Measurements from ENCODE around the gene SEC11C.
"Not testable (repeated sequence)": the region's sequence is repeated elsewhere in the genome, so short reads cannot be mapped to it uniquely, and the experiment has no call there.

Gene SEC11C

DNA sequence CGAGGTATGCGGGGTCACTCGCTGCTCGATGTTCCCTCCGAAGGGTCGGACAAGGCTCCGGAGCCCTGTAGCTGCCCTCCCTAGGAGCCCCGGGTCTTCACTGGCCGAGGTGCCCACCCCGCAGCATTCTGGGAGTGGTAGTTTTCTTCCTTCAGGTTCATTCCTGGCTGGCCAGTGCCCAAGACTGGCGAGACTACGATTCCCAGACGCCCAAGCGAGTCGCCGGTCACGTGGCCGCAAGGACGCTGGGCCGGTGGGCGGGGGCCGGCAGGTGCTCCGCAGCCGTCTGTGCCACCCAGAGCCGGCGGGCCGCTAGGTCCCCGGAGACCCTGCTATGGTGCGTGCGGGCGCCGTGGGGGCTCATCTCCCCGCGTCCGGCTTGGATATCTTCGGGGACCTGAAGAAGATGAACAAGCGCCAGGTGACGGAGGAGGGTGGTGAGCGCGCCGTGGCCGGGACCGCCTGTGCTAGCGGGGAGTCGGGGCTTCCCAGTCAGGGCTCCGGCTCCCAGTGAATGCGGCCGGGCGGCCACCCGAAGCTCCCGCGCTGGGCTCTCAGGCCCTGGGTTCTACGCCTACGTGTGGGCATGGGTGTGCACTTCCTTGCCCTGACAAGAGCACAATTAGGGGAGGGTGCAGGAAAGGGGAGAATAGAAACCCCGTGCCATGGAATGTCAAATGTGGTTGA is at the start of gene SEC11C:
SEC11C (plus strand) TSS at position 270 of the 687 bp plus-strand sequence; CDS start at position 335, 65 bp downstream.
- DNase-seq (ENCODE audit: low read depth in 2 of 2), result peak; percentile 91 to 92

GRCh38 chr18:59090966-59091603 is 48.6 kb upstream of the SEC11C start:
- DNase-seq (ENCODE audit: low read depth in 2 of 2), result no peak

DNA sequence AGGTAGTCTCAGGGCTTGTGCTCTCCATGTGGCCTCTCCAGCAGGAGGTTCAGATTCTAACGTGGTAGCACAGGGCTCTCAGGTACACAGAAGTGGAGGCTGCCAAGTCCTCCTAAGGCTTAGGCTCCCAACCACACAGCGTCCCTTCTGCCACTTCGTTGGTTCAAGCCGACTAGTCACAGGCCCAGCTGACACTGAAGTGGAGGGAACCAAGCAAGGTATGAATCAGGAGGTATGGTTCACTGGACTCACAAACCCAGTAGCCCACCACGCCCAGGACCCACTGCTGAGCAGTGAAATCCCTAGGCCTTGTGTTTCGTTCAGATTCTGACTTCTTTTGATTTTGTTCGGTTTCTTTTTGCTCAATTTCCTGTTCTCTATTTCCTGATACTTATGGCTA is 46.0 kb upstream of the SEC11C start:
- no peak for DNase-seq (ENCODE audit: low read depth in 2 of 2)

DNA sequence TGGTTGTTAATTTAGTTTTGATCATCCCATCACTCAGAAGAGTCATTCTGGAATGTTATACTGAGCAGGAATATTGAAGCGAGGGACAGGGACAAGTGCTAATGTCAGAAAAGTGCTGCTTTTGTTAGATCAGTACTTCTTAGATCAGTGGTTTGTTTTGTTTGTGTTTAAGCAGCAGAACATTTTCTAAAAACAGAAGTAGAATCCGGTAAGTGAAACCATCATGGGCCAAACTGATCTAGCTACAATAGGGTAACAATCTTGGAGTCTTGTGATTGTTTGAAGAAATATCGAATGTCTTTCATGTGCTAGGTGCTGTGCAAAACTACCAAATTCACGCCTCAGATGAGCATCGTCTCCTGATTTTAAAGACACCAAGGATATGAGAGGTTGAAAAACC is 45.1 kb upstream of the SEC11C start:
- no peak for DNase-seq (ENCODE audit: low read depth in 2 of 2)

DNA sequence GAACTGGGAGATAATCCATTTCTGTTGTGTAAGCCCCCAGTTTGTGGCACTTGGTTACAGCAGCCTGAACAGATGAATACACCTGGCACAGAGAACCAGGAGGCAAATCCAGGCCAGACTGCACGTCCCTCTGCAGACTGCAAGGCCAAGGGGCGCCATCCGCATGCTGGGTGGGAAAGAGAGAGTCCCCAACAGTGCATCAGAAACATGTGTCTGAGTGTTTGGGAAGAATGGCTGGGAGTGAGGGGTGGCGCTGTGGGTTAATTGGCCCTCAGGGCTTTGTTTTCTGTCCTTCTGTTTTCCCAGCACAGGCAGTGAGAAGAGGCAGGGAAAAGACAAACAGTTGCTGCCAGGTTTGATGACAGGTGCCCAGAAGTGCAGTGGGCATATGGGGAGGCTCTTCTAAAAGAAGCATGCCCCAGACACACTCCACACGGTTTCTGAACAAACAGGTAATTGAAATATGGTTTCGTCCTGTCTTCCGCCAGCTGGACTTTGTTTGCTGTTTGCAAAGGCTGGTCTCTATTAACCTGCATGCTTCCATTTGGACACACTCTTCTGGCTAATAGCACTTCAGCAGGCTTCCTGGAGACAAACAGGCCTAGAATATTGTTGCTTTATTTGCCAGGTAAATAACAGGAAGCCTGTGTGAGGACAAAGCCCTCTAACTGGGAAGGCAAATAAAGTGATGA is 43.4 kb upstream of the SEC11C start:
- DNase-seq (ENCODE audit: low read depth in 2 of 2), result no peak

- DNase-seq (ENCODE audit: low read depth in 2 of 2), result no peak
Measured at GRCh38 chr18:59101830-59102414, 37.8 kb upstream of the SEC11C start.

DNA sequence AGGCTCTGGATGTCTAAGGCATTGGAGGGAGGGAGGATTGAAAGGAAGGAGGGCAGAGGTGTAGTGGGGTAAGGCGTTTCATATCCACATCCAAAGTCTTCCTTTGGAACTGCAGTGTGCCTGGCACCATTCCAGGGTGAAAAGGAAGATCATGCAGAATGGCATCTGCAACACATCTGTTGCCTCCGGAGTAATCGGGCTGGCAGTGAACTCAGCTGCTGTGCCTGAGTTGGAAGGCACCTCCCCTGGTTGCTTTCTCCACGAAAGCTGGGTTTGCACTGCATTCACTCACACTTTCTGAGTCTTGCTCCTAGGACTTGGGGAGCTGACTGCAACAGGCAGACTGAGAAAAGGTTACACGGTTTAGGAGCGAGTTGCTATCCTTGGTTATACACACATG is 30.3 kb upstream of the SEC11C start:
- DNase-seq (ENCODE audit: low read depth in 2 of 2), result peak; percentile 4 to 10

- peak in 1 of 2 experiments; percentile 3 for DNase-seq (ENCODE audit: low read depth in 2 of 2)
Measured at GRCh38 chr18:59114160-59114559, 25.5 kb upstream of the SEC11C start.

DNA sequence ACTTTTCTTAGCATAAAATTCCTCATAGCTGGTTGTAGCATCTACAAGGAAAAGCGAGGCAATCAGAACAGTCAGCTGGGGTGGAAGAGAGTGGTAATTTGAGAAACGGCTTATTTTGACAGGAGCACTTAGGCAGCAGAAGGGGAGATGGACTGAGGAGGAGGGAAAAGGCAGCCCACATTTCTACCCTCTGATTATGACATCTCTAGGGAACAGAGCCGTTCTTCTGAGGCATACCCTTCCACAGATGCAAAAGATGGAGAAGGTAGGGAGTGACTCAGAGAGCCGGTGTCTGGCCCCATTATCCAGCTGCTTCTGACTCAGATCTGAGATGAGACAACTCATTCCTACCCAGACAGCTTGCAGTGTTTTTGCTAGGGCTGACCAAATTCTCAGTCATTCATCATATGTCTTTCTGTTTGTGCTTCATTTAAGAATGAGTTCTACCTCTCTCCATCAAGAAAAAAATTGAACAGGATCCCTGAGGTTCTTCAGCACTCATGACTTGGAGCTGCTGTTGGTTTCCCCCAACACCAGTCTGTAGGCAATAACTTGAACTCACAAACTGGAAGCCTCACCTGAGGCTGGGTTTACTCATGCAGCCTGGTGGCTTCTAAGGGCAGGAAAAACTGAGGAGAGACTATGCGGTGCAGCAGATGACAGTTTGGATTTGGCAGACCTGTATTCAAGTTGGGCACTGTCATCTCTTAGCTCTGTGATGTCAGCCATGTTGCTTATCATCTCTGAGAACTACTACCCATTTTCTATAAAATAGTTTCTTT is 15.9 kb upstream of the SEC11C start:
- peak; percentile 87 to 88 for DNase-seq (ENCODE audit: low read depth in 2 of 2)

- DNase-seq (ENCODE audit: low read depth in 2 of 2), result no peak
Measured at GRCh38 chr18:59124370-59124704, 15.3 kb upstream of the SEC11C start.

GRCh38 chr18:59127047-59127446 is 12.6 kb upstream of the SEC11C start:
- no peak for DNase-seq (ENCODE audit: low read depth in 2 of 2)

DNA sequence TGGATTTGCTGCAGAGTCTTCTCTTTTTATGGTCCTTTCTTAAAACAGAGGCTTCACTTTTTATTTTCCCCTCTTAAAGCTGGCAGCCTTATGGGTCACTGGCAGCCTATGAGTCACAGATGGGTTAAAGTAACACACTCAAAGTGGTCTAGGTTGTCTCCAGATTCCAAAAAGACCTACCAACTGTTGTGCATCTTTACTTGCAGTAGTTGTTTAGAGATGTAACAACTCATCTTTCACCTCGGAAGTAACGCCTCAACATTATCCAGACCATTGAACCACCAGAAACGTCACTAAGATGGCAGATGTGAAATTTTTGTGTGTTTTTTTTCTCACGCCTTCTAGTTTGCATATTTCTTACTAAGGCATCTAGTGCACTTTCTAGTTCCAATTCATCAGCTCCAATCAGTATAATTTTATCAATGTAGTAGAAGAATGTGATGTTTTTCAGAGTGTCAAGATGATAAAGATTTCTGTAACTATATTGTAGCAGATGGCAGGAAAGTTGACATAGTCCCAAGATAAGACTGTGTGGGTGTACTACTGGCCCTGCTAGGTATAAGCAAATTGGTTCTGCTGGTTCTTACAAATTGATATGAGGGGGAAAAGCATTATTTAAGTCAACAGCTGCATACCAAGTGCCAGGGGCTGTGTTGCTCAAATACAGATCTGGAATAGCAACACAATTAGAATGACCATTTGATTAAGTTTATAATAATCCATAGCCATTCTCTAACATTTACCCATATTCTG is 9.6 kb upstream of the SEC11C start:
- no peak for DNase-seq (ENCODE audit: low read depth in 2 of 2)

DNA sequence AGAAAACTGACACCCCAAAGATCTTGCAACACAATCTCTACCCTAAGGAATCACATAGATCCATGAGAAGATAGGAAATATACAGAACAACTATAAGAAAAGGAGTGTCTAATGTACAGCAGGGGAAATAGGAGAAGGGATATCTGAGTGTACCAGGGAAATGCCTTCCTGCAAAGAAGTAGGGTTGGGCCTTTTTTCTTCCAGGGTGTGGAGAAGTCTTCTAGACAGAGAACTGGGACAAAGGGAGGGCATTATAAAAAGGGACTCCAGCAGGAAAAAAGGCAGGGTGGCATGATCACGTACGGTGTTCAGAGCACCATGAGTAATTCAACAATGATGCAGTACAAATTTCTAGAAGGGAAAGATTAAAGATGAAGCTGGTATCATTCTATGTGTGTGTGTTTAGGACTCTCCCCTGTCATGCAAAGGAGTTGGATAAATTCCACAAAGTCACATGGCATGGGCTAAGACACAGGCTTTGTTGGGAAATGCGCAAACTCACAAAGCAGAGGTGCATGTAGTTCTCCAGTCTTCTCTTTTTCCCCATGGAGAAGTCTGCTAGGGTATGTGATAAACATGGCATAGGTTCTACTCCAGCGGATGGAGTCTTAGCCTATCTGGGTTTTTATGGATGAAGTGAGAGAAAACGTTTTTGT is 6.7 kb upstream of the SEC11C start:
- DNase-seq (ENCODE audit: low read depth in 2 of 2), result no peak

GRCh38 chr18:59139291-59139614 is 431 bp upstream of the SEC11C start:
- DNase-seq (ENCODE audit: low read depth in 2 of 2), result peak; percentile 66 to 68

GRCh38 chr18:59140302-59140885 is 710 bp downstream of the SEC11C start:
- DNase-seq (ENCODE audit: low read depth in 2 of 2), result no peak

- no peak for DNase-seq (ENCODE audit: low read depth in 2 of 2)
Measured at GRCh38 chr18:59141294-59142068, 1.8 kb downstream of the SEC11C start.

DNA sequence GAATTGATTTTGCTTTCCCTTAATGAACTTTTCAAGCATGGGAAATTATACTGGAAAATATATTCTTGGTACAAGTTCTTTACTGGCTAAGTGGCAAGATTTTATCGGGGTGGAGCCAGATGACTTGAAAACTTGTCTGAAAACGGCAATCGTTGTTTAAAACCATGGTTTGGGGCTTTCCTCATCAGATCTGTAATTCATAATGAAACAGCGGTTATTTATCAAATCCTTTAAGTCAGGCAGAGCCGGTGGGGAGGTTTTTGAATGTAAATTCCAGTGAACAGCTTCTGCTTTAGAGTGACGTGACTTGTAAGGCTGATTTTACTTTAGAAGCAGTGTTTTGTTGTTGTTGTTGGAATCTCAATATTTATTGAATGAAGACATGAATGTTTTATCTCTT is 2.6 kb downstream of the SEC11C start:
- no peak for DNase-seq (ENCODE audit: low read depth in 2 of 2)

- DNase-seq (ENCODE audit: low read depth in 2 of 2), result not testable (repeated sequence)
Measured at GRCh38 chr18:59142800-59143416, 3.2 kb downstream of the SEC11C start.

GRCh38 chr18:59143441-59143840 is 3.8 kb downstream of the SEC11C start:
- no peak for DNase-seq (ENCODE audit: low read depth in 2 of 2)
